Breast epithelium (tissue), 4 donors: ENCODE measurements around the gene METRNL. TPM values are rescaled to one million over a fixed set of nuclear protein-coding genes. Genes with fewer than 3 reads are reported as not detected.

Experiments
- DNase-seq, 2 donors: peaks; one replicate each; pipeline ENCODE4 v3.0.0-alpha.2; 2019; ENCODE audit warnings: low spot score in 2 of 2
- H3K27ac ChIP-seq, 2 donors: fragments of 200-600 bp; sonication (generic) in 1 of 2; one replicate each; pipeline ENCODE4 v1.5.1; 2016 to 2019; ENCODE audit warnings: mild to moderate bottlenecking in 1 of 2
- H3K27me3 ChIP-seq, 2 donors: fragments of 200-600 bp; sonication (generic) in 1 of 2; one replicate each; pipeline versions ENCODE4 v1.5.1 to v1.6.0; 2017 to 2019; ENCODE audit warnings: control low read depth in 1 of 2, mild to moderate bottlenecking in 1 of 2
- H3K36me3 ChIP-seq: fragments of 200-600 bp; one replicate; pipeline ENCODE4 v1.5.1; 2019
- H3K4me1 ChIP-seq, 2 donors: fragments of 200-600 bp; sonication (generic); one replicate each; pipeline ENCODE4 v1.5.1; 2016 to 2019; ENCODE audit warnings: control low read depth in 1 of 2
- H3K4me3 ChIP-seq, 3 donors: fragments of 200-600 bp; sonication (generic); 1 replicate in 2 of 3; 2 replicates in 1 of 3; pipeline ENCODE4 v1.5.1; 2016 to 2019; ENCODE audit warnings: mild to moderate bottlenecking in 3 of 3, moderate library complexity in 2 of 3
- H3K9me3 ChIP-seq, 2 donors: fragments of 200-600 bp; sonication (generic) in 1 of 2; one replicate each; pipeline ENCODE4 v1.5.1; 2016 to 2019; ENCODE audit warnings: control low read depth in 1 of 2
- POLR2A ChIP-seq: fragments of 450-650 bp; IDR thresholded peaks from one replicate; pipeline ENCODE4 v1.6.1; 2016; ENCODE audit warnings: antibody characterized with exemption, mild to moderate bottlenecking, moderate library complexity
- POLR2AphosphoS5 ChIP-seq, 3 donors: sonication (generic); formaldehyde crosslinking; IDR thresholded peaks; one replicate each; pipeline ENCODE4 v1.6.1; 2017; ENCODE audit warnings: antibody characterized with exemption in 3 of 3
- intact Hi-C: fragments of 100-400 bp; cut with DNase I; formaldehyde crosslinking; loops from one replicate; pipeline ENCODE4 v1.15.1; 2023; ENCODE audit warnings: low total_unique reads
- total RNA-seq, 3 donors: library from RNA; depleted of rRNA; stranded (reverse); fragments of >200 nt; gene quantifications; one replicate each; pipeline ENCODE4 v1.1.0, GENCODE V29; 2016
- TF ChIP-seq, protein P1 (sequence below), 3 donors: fragments of 450-650 bp; IDR thresholded peaks; one replicate each; pipeline ENCODE4 v1.5.1; 2016 to 2017; ENCODE audit warnings: antibody characterized with exemption in 3 of 3, mild to moderate bottlenecking in 3 of 3, moderate library complexity in 3 of 3

The METRNL gene
- total RNA-seq, 3 donors from 2014 or later, result 41.6 to 102 (median 54.1) TPM

DNA sequence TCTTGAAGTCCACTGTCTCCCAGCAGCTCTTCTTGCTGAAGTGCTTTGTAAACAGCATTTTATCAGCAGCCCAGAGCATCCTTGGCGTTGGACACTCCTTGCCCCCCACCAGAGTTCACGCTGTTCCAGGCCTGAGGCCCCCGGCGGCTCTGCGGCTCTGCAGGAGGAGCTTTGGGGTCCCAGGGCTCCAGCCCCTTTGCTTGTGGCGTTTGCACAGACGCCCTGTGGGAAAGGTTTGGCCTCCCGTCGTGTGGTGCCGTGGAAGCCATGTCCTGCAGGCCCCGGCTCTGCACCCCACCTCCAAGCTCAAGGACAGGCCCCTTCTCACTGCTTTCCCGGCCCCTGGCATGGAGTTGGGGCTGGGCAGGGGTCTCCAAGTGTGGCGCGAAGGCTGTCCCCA is 14.1 kb downstream of the METRNL start:
- intact Hi-C loops, result no loop called here
- Histone ChIP-seq H3K27ac (no peak overlapping the region), H3K4me3 (no peak overlapping the region), H3K4me1 (peaks cover 4 to 10% of the 10 kb centered on the region in 2 donors), H3K9me3 (no peaks in the 10 kb centered on the region), H3K27me3 (no peaks in the 10 kb centered on the region), H3K36me3 (peaks cover 3% of the 10 kb centered on the region)
- TF ChIP-seq, protein P1, sequence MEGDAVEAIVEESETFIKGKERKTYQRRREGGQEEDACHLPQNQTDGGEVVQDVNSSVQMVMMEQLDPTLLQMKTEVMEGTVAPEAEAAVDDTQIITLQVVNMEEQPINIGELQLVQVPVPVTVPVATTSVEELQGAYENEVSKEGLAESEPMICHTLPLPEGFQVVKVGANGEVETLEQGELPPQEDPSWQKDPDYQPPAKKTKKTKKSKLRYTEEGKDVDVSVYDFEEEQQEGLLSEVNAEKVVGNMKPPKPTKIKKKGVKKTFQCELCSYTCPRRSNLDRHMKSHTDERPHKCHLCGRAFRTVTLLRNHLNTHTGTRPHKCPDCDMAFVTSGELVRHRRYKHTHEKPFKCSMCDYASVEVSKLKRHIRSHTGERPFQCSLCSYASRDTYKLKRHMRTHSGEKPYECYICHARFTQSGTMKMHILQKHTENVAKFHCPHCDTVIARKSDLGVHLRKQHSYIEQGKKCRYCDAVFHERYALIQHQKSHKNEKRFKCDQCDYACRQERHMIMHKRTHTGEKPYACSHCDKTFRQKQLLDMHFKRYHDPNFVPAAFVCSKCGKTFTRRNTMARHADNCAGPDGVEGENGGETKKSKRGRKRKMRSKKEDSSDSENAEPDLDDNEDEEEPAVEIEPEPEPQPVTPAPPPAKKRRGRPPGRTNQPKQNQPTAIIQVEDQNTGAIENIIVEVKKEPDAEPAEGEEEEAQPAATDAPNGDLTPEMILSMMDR (IDR thresholded peaks at IDR 0.05), result no peak
- no peak for TF ChIP-seq POLR2AphosphoS5 (IDR thresholded peaks at IDR 0.05)
- TF ChIP-seq POLR2A, result no peak
- DNase-seq, result no peak

DNA sequence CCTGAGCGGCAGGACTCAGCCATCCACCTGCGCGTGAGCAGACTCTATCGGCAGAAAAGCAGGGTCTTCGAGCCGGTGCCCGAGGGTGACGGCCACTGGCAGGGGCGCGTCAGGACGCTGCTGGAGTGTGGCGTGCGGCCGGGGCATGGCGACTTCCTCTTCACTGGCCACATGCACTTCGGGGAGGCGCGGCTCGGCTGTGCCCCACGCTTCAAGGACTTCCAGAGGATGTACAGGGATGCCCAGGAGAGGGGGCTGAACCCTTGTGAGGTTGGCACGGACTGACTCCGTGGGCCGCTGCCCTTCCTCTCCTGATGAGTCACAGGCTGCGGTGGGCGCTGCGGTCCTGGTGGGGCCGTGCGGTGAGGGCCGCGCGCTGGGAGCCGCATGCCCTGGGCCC is 14.9 kb downstream of the METRNL start:
- Histone ChIP-seq H3K4me3 (no peak overlapping the region), H3K4me1 (peaks cover 4 to 11% of the 10 kb centered on the region in 2 donors), H3K27ac (no peak overlapping the region), H3K9me3 (no peaks in the 10 kb centered on the region), H3K36me3 (peaks cover 3% of the 10 kb centered on the region), H3K27me3 (no peaks in the 10 kb centered on the region)
- DNase-seq, result no peak
- intact Hi-C loops, result no loop called here
- TF ChIP-seq POLR2AphosphoS5 (IDR thresholded peaks at IDR 0.05) (no peak), POLR2A (no peak)
- TF ChIP-seq, protein P1 (IDR thresholded peaks at IDR 0.05), result no peak

DNA sequence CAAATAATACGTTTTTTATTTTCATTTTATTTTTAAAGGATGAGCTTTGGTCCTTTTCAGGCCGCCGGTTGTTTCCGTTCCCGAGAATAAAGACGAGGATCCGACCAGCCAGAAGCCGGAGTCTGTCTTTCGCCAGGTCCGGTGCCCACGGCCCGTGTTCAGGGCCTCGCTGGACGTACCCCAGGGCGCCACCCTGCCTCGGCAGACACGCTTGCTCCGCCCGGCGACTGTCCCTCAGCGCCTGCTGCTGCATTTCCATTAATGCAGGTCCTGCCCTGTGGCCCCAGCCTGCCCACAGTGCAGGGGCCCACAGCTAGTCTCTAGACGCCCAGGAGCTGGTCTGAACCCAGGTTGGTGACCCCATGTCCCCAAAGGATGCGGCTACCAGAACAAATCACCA is 15.6 kb downstream of the METRNL start:
- DNase-seq, result no peak
- no peak overlapping the region for H3K27ac ChIP-seq
- no peaks in the 10 kb centered on the region for H3K9me3 ChIP-seq
- peaks cover 3% of the 10 kb centered on the region for H3K36me3 ChIP-seq
- H3K27me3 ChIP-seq, result no peaks in the 10 kb centered on the region
- peaks cover 11 to 13% of the 10 kb centered on the region in 2 donors for H3K4me1 ChIP-seq
- intact Hi-C loops, result no loop called here
- TF ChIP-seq, protein P1 (IDR thresholded peaks at IDR 0.05), result no peak
- TF ChIP-seq POLR2A (no peak), POLR2AphosphoS5 (IDR thresholded peaks at IDR 0.05) (no peak)
- no peak overlapping the region for H3K4me3 ChIP-seq

DNA sequence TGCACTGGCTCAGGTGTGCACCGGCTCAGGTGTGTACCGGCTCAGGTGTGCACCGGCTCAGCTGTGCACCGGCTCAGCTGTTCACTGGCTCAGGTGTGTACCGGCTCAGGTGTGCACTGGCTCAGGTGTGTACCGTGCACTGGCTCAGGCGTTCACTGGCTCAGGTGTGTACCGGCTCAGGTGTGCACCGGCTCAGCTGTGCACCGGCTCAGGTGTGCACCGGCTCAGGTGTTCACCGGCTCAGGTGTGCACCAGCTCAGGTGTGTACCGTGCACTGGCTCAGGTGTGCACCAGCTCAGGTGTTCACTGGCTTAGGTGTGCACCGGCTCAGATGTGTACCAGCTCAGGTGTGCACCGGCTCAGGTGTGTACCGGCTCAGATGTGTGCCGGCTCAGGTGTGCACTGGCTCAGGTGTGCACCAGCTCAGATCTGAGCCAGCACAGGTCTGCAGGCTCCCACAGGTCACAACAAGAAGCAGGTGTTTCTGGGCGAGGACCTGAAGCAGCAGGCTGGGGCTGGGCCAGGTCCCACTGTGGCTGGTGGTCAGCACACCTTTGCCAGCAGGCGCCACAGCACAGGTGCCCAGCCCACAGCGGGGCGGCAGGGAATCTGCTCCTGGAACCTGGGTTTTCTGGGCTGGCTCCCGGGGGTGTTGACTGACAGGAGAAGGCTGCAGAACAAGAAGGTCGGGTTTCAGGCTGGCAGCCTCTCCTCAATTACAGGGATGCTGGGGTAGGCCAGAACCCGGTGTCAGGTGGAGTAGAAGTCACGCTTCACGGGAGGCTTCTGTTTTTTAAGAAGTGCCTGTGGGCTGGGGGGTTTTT is 17.2 kb downstream of the METRNL start:
- peaks cover 3% of the 10 kb centered on the region for H3K36me3 ChIP-seq
- peaks cover 16 to 20% of the 10 kb centered on the region in 2 donors for H3K4me1 ChIP-seq
- intact Hi-C loops, result no loop called here
- H3K9me3 ChIP-seq, result no peaks in the 10 kb centered on the region
- H3K27me3 ChIP-seq, result no peaks in the 10 kb centered on the region
- peak overlapping the region in 1 of 2 donors; percentile 16 for H3K27ac ChIP-seq
- DNase-seq, result peak; percentile 72 to 87
- no peak overlapping the region for H3K4me3 ChIP-seq
- TF ChIP-seq POLR2A, result no peak
- TF ChIP-seq POLR2AphosphoS5 (IDR thresholded peaks at IDR 0.05), result no peak
- TF ChIP-seq, protein P1 (IDR thresholded peaks at IDR 0.05), result no peak

DNA sequence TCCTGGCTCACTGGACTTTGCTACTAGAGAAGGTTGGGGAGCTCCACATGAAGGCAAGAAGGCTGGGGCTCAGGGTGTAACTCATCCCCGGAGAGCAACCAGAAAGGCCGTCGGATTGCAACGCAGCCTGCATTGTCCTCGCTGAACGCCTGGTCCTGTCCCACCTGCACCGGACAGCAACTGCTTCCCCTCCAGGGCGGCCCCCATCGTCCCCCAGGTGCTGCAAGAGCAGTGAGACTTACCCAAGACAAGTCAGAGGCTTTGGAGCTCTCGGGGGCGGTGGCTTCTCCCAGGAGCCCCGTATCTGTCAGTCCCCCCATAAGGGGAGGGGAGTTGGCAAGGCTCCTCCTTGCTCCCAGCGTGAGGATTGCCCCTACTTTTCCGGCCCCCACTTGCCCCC is 18.4 kb downstream of the METRNL start:
- intact Hi-C loops, result no loop called here
- H3K9me3 ChIP-seq, result no peaks in the 10 kb centered on the region
- no peak overlapping the region for H3K27ac ChIP-seq
- H3K36me3 ChIP-seq, result peaks cover 3% of the 10 kb centered on the region
- no peak overlapping the region for H3K4me3 ChIP-seq
- TF ChIP-seq, protein P1 (IDR thresholded peaks at IDR 0.05), result no peak
- TF ChIP-seq POLR2A, result no peak
- no peak for TF ChIP-seq POLR2AphosphoS5 (IDR thresholded peaks at IDR 0.05)
- peaks cover 16 to 21% of the 10 kb centered on the region in 2 donors for H3K4me1 ChIP-seq
- no peak for DNase-seq
- no peaks in the 10 kb centered on the region for H3K27me3 ChIP-seq
